Activated CD8-positive, alpha-beta memory T cell treated with anti-CD3 and anti-CD28 coated beads for 4 hours (primary cell): ENCODE measurements around the gene LCN10.

Experiments used
- DNase-seq, 2 donors: peaks; one replicate each; pipeline ENCODE4 v3.0.0-alpha.2; 2020; ENCODE audit warnings: low read depth in 2 of 2

LCN10 gene

DNA sequence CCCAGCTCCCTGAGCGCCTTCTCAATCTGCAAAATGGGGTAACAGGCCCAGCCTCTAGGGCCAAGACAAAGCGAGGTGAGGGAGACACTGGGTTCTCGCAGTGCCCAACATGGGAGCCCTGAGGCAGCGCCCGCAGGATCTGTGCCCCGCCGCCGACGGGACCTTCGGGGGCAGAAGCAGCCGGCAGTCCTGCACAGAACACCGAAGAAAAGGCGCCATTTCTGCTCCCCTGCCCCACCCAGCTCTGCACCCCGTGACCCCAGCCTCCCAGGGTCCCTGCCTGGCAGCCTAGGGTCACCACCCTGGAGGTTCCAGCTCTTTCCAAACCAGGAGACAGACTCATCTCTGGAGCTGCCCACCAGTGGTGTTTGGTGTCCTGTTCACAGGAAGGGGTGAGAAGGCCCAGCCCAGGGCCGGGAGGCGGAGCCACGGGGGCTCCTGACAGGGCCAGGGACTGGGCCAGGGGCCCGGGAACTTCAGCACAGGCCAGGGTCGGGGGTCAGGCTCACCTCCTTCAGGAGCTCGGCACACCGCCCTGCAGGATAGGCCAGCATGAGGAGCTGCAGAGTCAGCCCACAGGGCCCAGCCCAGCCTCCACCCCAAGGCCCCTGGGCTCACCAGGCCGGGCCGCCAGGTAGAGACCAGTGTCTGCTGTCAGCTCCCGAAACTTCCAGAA, 12.0 kb upstream of the LCN10 start:
- DNase-seq = no peak

DNA sequence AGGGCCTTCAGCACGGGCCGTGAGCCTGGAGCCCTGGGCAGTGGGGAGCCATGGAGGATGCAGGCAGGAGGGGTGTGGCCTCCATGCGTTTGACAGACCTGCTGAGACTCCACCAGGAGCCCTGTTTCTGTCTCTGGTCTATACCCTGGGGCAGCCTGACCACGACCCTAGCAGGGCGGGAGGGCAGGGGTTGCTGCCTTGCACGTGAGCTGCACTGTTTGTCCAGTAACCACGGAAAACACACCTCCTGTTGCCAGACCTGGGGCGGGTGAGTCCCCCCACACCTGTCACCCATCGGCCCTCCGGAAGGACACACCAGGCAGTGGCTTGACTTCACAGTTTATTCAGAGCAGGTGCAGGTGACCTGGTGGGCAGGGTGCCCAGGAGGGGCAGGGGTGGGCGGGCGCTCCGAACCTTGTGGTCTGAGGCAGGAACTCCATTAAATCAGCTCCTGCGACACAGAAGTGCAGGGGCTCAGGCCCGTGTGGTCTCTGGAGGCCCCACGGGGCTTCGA, 11.4 kb upstream of the LCN10 start:
- DNase-seq = no peak

DNA sequence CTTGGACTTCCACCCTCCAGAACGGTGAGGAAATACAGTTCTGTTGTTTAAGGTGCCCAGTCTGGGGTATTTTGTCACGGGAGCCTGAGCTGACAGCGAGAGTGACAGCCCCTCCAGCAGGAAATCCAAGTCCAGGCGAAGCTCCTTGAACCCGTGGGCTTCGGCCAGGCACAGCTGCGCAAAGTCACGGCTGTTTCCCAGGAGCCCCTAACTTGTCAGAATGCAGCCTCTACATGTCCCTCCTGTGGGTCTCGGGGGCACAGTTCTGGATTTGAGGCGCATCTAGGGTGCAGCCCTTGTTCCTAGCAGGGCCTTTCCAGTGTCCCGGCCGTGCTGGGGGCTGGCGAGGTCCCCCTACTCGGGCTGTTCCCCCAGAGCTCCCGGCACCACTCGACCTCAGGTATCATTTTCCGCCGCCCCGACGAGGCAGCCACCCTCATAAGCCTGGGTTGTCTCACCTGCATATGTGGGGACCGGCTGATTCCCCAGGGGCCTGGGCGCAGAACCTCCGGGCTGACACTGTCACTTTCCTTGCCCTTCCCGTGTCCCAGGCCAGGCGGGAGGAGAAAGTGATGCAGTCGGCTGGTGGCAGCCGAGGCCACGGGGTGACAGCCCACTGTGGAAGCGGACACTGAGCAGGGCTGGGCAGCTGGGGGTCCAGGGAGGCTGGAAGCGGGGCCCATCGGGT, 10.8 kb upstream of the LCN10 start:
- DNase-seq = no peak

DNA sequence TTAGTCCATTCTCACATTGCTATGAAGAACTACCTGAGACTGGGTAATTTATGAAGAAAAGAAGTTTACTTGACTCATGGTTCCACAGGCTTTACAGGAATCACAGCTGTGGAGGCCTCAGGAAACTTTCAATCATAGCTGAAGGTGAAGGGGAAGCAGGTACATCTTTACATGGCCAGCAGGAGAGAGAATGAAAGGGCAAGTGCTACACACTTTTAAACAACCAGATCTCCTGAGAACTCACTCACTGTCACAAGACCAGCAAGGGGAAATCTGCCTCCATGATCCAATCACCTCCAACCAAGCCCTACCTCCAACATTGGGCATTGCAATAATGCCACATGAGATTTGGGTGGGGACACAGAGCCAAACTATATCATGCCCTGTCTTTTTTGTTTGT, 9.1 kb upstream of the LCN10 start:
- no peak for DNase-seq

DNA sequence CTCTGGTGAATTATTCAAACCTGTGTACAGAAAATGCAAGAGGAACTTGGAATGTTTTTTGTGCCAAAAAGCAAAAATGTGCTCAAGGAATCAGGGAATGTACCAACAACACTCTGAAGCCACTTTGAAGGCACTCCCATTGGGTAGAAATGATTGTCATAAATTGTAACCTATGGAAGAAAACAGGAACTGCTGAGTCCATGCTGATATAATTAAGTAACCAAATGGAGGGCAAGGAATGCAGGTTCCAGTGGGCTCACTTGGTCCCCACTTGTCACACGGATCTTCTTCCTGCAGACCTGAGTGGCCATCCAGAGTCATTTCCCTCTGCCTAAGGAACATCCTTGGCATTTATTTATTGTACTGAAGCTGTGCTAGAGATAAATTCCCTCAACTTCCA, 8.5 kb upstream of the LCN10 start:
- DNase-seq = no peak

DNA sequence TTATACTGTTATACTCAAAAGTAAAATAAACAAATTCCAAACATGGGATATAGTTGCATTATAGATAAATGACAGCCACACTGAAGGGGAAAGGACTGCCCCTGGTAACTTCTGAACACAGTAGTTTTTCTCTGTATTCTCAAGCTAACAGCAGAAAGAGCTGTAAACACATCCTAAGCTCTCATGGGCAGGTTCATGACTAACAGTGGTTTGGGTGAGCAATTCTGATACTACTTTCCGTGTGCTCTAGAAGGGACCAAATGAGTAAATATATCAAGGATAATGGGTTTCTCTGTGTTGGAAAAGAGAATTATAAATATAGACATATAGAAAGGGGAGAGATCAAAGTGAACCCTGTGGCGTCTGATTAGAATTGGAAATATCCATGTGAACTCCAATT, 7.8 kb upstream of the LCN10 start:
- no peak for DNase-seq

DNA sequence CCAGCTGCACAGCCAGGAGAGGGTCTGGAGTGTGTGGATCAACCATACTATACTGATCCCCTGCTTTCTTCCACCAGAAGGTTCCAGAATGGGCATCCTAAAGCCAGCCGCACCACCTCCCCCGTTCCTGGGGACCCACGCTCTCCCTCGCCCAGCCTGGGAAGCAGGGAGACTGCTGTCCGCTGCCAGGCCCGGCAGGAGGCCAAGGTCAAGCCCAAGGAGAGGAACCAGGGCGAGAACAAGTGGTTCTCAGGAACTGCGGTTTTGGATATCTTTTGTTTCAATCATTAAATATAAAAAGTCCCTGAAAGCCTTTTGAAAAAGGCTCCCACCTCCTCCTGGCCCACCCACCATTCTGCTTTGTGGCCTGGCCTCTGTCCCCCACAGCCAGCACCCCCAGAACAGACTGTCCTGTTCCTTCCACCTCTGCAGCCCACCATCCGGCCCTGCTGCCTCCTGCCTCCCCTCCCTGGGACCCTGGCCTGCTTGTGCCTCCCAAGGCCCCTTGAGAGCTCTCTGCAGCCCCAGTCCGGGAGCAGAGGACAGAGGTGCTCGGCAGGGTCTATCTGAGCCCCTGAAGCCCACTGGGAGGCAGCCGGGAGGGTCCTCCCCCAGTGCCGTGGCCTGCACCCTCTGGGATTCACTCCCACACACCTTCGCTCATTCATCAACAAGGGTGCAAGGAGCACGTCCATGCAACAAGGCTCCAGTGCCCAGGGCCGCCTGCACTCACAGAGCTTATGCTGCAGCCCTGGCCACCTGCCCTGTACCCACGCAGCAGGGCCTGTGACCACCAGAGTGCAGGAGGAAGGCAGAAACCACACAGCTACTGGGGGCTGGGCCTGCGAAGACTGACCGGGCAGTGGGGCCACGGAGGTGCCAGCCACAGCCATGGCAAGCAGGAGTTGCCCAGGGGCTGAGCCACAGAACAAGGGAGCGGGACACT, 6.2 kb upstream of the LCN10 start:
- DNase-seq = no peak

DNA sequence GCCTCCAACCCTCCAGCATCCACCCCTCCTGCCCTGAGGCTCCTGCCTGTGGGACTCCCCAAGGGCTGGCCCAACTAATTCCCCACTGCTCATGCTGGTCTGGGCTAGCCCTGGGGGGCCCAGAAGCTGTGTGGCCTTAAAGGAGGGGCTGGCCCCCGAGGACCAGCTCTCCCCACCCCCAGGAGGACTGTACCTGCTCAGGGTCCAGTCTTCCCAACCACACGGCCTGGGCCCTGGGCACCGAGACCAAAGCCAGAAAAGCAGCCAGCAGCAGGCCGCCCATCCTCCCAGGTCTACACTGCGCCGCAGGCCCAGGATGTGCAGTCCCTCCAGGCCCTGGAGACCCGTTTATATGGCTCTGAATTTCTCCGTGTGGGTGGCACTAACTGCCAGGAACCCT, 5.5 kb upstream of the LCN10 start, which contains the start of gene LCN6:
TSS of gene LCN6 (minus strand) at position 325 of the 400 bp plus-strand sequence. CDS start at position 283, 42 bp downstream.
- DNase-seq = no peak

DNA sequence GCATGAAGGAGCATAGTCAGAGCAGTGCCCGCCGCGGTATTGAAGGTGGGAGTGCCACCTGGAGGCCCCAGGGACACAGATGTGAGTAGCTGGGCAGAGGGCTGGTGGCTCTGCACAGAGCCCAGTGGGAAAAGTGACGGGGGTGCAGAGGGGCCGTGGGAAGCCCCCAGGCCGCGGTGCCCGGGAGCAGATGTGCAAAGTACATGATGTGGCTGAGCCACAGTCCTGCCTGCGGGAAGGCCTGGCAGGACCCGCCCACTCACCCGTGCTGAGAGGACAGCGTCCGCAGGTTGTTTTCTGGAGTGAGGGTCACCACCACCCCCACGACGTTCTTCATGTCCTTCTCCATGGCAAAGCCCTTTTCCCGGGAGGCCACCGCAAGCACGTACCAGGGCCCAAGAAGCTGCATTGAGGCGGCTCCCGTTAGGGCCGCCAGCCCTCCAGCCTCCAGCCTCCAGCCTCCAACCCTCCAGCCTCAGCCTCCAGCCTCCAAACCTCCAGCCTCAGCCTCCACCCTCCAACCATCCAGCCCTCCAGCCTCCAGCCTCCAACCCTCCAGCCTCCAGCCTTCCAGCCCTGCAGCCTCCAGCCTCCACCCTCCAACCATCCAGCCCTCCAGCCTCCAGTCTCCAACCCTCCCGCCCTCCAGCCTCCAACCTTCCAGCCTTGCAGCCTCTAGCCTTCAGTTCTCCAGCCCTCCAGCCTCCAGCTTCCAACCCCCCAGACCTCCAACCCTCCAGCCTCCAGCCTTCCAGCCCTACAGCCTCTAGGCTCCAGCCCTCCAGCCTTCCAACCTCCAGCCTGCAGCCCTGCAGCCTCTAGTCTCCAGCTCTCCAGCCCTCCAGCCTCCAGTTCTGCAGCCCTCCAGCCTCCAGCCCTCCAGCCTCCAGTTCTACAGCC, 4.7 kb upstream of the LCN10 start:
- no peak for DNase-seq

DNA sequence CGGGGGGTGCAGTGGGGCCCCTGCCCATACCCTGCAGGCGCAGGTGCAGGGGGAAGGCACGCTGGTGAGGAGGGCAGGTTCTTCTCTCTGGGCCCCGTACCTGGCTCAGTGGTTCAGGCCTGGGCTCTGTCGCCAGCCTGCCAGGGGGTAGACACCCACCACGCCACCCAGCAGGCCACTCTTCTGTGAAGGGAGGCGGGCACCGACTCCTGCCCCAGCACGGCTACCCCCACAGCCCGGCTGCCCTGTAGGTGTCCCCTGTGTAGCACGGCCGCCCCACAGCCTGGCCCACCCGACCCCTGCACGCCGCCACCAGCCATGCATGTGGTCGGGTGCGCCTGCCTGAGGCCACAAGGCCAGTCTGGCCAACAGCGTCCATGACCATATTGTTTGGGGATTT, 3.9 kb upstream of the LCN10 start:
- no peak for DNase-seq

DNA sequence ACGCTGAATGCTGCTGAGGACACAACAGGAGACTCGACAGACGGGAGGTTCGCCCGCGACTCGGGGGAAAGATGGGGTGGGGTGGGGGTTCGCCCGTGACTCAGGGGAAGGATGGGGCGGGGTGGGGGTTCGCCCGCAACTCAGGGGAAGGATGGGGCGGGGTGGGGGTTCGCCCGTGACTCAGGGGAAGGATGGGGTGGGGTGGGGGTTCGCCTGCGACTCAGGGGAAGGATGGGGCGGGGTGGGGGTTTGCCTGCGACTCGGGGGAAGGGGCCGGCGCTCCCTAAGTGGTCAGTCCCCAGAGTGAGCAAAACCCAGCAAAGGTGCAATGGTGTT, 3.4 kb upstream of the LCN10 start:
- no peak for DNase-seq

DNA sequence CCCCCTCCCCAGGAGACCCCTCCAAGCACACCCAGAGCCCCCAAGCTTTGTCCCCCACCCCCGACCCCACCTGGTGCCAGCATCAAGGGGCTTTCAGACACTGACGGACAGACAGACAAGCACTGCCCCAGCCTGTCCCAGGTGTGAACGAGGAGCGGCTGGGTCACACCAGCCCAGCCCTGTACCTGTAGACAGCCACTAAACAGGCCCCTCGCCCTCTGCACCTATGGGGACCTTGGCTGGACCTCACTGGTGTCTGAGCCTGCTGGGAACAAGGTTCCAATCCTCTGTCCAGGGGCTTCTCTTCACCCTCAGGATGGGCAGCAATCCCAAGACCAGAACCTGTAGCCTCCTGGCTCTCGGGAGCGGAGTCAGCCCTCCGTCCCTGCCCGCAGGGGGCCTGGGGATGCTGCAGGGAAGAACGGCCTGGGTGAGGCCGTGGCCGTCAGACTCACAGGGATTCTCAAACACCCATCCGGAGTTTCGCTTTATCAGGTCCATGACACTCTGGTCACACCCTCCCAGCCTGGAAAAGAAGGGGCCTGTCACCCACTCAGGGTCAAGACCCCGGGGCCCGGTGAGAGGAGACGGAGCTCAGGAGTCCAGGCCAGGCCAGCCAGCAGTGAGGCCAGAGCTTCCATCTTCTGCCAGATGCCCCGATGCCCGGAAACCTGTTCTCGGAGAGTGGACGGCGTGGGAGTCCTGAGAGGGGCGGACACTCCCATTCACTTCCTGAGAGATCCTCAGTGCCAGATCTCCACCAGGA, 2.8 kb upstream of the LCN10 start:
- no peak for DNase-seq

DNA sequence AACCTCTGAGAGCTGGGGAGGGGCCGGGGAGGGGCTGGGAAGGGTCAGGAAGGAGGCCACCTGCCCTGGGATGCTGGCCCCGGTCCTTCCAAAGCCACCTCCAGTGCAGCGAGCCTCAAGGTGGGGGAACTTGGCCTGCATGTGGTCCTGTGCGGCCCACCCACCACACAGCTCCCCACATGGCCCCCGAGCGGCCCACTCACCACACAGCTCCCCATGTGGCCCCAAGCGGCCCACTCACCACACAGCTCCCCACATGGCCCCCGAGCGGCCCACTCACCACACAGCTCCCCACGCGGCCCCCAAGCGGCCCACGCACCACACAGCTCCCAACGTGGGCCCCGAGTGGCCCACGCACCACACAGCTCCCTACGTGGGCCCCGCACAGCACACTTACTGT, 2.0 kb upstream of the LCN10 start:
- DNase-seq = no peak

DNA sequence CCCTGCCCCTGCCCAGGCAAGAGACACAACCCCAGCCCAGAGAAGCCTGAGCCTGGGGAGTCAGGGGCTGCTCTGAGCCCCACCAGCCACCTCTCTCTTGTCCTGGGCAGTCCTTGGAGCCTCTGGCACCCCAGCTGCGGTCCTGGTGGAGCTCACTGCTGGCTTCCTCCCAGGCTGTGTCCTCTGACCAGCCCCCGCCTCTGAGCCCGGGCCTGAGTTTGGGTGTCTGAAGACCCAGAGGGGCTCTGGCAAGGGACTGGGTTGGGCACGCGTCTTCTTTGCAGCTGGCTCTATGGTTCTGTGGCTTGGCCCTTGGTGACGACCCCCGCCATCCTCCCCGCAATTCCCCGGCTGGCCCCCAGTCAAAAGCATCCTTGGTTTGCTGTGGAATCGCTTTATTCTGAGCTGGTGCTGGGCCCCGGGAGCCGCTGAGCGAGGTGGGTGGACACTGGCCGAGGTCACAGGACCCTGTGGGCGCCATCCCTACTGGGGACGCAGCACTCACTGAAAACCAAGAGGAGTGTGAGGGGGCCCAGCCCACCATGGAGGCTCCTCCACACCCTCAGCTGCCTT, 985 bp upstream of the LCN10 start:
- no peak for DNase-seq

DNA sequence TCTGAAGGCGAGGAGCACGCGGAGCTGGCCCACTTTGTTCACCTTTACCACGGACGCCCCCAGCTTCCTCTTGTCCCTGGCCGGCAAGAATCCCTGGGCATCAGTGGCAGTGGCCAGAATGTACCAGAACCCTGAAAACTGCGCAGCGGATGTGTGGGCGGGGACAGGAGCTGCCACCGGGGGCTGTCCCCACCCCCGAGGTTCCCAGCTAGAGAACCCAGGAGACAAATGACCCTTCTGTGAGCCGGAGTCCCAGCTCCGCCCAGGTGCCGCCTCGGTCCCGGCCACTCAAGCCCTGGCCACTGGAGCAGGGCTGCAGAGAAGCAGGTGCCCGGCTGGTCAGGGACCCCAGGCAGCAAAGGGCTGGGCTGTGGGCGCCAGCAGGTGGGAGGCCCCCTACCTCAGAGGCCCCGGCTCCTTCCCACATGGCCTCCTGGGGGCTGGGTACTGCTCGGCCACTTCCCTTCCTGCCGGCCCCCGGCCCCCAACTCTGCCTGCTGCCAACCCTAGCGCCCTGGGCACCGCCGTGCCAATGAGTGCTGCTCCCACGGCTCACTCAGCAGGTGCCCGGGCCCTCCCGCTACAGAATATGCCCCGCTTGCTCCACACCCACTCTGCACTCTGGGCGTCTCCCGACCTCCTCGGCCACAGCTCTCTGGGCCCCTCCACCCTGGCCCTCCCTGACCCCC, 713 bp downstream of the LCN10 start:
- DNase-seq = no peak

DNA sequence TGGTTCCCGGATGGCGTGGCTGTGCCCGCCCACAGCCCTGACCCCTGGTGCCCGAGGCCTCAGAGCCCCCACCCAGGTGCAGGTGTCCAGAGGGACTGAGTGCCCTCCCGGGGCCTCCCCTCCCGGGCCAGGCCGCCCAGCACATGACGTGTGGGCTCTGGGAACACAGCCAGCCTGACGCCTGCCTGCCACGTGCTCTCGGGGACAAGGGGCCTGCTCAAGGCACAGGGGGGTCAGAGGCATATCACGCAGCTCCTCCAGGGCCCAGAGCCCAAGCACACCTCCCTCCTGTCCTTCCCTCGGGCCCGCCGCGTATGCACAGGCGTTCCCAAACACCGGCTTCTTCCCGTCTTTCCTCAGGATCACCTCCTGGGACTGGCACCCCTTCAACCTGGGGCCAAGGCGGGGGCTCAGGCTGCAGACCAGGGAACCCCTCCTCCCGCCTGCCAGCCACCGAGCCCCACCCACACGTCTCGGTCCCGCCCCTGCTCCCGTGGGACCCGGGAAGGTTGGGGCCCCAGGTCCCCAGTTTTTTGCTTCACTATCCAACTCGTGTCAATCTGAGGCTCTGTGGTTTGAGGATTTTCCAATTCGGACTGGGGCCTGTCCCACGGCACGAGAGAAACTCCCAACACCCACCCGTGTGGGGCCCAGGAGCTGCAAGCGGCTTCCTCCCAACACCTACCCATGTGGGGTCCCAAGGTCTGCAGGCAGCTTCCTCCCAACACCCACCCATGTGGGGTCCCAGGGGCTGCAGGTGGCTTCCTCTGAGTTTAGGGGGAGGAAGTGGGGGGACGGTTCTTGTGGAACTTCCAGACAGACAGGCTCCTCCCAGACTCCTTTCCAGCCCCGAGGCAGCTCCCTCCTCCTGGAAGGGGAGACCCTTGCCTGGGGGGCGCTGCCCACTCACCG, 1.5 kb downstream of the LCN10 start:
- DNase-seq = no peak

DNA sequence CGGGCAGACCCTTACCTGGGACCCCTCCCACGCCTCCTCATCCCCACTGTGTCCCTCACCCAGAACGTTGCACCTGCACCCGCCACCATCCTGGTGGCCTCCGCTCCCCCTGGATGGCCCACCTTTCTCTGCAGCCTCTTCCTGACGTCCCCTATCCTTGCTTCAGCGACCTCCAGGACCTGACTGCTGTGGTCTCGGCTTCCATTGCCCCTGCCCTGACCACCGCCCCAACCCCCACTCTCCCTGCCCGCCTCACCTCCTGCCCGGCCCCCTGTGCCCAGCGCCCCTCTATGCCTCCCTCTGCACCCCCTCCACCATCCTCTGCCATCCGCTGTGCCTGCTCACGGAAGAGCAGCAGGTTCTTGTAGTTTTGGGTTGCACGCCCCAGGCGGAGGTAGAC, 2.2 kb downstream of the LCN10 start:
- no peak for DNase-seq

DNA sequence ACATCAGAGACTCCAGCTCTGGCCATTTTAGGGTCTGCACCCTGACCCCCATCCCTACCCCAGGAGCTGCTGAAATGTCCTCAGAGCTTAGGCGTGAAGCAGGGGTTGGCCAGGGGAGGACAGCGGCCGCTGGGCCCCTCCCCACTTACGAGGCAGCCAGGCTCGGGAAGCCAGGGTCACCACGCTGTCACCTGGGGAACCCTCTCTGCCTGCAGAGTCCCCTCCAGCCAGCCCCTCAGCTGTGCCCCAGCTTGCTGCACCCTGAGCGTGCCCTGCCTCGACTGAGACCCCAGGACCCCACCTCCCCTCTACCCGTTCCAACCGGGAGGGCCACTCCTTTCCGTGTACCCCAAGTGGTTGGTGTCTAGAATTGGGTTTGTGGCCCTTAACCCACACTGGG, 2.7 kb downstream of the LCN10 start:
- no peak for DNase-seq

DNA sequence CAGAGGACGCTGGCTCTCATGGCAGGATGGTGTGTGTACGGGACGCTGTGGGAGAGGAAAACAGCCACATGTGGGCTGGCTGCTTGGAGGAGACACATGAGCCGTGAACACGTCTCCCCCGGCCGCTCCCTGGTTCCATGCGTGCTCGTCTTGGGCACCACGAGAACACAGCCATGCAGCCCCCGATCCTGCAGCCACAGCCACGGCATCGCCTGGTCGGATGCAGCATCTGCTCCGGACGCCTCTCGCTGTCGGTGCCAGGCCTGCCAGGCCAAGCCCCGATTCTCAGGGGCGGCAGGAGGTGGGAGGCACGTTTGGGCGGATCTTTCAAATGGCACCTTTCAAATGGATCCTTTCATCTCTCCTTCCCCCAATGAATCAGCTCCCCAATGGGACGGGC, 3.2 kb downstream of the LCN10 start:
- DNase-seq = no peak
